Measurements from ENCODE around the gene TMEM97.

DNA sequence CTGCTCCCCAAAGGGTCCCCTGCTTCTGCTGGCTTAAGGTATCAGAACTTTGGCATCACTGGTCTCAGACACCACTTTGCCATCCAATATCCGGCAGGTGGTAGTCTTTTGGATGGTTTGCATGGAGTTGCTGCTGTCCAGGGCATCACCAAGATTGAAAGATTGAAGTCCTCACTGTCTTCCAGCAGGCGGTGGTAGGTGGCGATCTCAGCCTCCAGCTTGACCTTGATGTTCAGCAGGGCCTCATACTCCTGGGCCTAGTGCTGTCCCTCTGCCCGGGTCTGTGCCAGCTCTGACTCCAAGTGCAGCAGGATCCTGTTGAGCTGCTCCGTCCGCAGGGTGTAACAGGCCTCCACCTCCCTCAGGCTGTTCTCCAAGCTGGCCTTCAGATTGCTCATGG is 43.0 kb upstream of the TMEM97 start:
- no peak for TF ChIP-seq EZH2 (IDR thresholded peaks at IDR 0.05)
- TF ChIP-seq, protein P1, sequence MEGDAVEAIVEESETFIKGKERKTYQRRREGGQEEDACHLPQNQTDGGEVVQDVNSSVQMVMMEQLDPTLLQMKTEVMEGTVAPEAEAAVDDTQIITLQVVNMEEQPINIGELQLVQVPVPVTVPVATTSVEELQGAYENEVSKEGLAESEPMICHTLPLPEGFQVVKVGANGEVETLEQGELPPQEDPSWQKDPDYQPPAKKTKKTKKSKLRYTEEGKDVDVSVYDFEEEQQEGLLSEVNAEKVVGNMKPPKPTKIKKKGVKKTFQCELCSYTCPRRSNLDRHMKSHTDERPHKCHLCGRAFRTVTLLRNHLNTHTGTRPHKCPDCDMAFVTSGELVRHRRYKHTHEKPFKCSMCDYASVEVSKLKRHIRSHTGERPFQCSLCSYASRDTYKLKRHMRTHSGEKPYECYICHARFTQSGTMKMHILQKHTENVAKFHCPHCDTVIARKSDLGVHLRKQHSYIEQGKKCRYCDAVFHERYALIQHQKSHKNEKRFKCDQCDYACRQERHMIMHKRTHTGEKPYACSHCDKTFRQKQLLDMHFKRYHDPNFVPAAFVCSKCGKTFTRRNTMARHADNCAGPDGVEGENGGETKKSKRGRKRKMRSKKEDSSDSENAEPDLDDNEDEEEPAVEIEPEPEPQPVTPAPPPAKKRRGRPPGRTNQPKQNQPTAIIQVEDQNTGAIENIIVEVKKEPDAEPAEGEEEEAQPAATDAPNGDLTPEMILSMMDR (IDR thresholded peaks at IDR 0.05) = no peak
